ENCODE results near the gene C8G. TPM values are rescaled to one million over a fixed set of nuclear protein-coding genes. Genes with fewer than 3 reads are reported as not detected.

C8G gene
- total RNA-seq, 2 donors from 2014 or later, result not detected

GRCh38 chr9:136922540-136922939 is 22.5 kb upstream of the C8G start:
- WGBS, result 81% methylated on average over 18 of the region's 19 CpGs
- TF ChIP-seq CTCF (IDR thresholded peaks at IDR 0.05) (no peak), POLR2AphosphoS5 (IDR thresholded peaks at IDR 0.05) (no peak), POLR2A (IDR thresholded peaks at IDR 0.05) (no peak)
- H3K27me3 ChIP-seq (replicated peaks; ENCODE audit: insufficient read depth), result no peaks in the 10 kb centered on the region
- DNase-seq (ENCODE audit: low spot score), result no peak
- H3K9me3 ChIP-seq, result no peaks in the 10 kb centered on the region
- intact Hi-C loops (cut with DNase I), result no loop called here
- H3K36me3 ChIP-seq, result peaks cover 11 to 15% of the 10 kb centered on the region in 2 donors
- H3K4me1 ChIP-seq (replicated peaks), result no peaks in the 10 kb centered on the region
- H3K4me3 ChIP-seq, result no peak overlapping the region
- no peak overlapping the region for H3K27ac ChIP-seq

- Histone ChIP-seq H3K36me3 (peaks cover 11 to 13% of the 10 kb centered on the region in 2 donors), H3K4me1 (replicated peaks) (no peaks in the 10 kb centered on the region), H3K9me3 (no peaks in the 10 kb centered on the region), H3K4me3 (no peak overlapping the region), H3K27ac (no peak overlapping the region), H3K27me3 (replicated peaks; ENCODE audit: insufficient read depth) (no peaks in the 10 kb centered on the region)
- no peak for TF ChIP-seq POLR2A (IDR thresholded peaks at IDR 0.05)
- no peak for TF ChIP-seq CTCF (IDR thresholded peaks at IDR 0.05)
- no peak for TF ChIP-seq POLR2AphosphoS5 (IDR thresholded peaks at IDR 0.05)
- 97% methylated on average over 19 of the region's 19 CpGs for WGBS
- intact Hi-C loops (cut with DNase I), result no loop called here
- no peak for DNase-seq (ENCODE audit: low spot score)
Measured at GRCh38 chr9:136923881-136924280, 21.2 kb upstream of the C8G start.

GRCh38 chr9:136925414-136926153 is 19.5 kb upstream of the C8G start:
- H3K4me1 ChIP-seq (replicated peaks), result no peaks in the 10 kb centered on the region
- H3K9me3 ChIP-seq, result no peaks in the 10 kb centered on the region
- 75% methylated on average over 32 of the region's 33 CpGs for WGBS
- H3K36me3 ChIP-seq, result peaks cover 6 to 11% of the 10 kb centered on the region in 2 donors
- TF ChIP-seq POLR2AphosphoS5 (IDR thresholded peaks at IDR 0.05), result no peak
- TF ChIP-seq CTCF (IDR thresholded peaks at IDR 0.05), result no peak
- no peak for TF ChIP-seq POLR2A (IDR thresholded peaks at IDR 0.05)
- H3K27me3 ChIP-seq (replicated peaks; ENCODE audit: insufficient read depth), result no peaks in the 10 kb centered on the region
- no peak for DNase-seq (ENCODE audit: low spot score)
- intact Hi-C loops (cut with DNase I), result no loop called here
- no peak overlapping the region for H3K27ac ChIP-seq
- H3K4me3 ChIP-seq, result no peak overlapping the region

GRCh38 chr9:136926154-136926704 is 18.8 kb upstream of the C8G start:
- H3K9me3 ChIP-seq, result no peaks in the 10 kb centered on the region
- WGBS, result 83% methylated on average over 9 of the region's 9 CpGs
- H3K4me3 ChIP-seq, result no peak overlapping the region
- no peak for DNase-seq (ENCODE audit: low spot score)
- no peaks in the 10 kb centered on the region for H3K27me3 ChIP-seq (replicated peaks; ENCODE audit: insufficient read depth)
- intact Hi-C loops (cut with DNase I), result no loop called here
- TF ChIP-seq POLR2A (IDR thresholded peaks at IDR 0.05), result no peak
- no peak for TF ChIP-seq CTCF (IDR thresholded peaks at IDR 0.05)
- no peak for TF ChIP-seq POLR2AphosphoS5 (IDR thresholded peaks at IDR 0.05)
- H3K27ac ChIP-seq, result no peak overlapping the region
- H3K36me3 ChIP-seq, result peaks cover under 1 to 6% of the 10 kb centered on the region in 2 donors
- no peaks in the 10 kb centered on the region for H3K4me1 ChIP-seq (replicated peaks)

GRCh38 chr9:136926749-136927148 is 18.3 kb upstream of the C8G start:
- TF ChIP-seq POLR2AphosphoS5 (IDR thresholded peaks at IDR 0.05) (no peak), POLR2A (IDR thresholded peaks at IDR 0.05) (no peak), CTCF (IDR thresholded peaks at IDR 0.05) (no peak)
- Histone ChIP-seq H3K4me1 (replicated peaks) (no peaks in the 10 kb centered on the region), H3K36me3 (peaks cover 0 to 4% of the 10 kb centered on the region in 2 donors), H3K27ac (no peak overlapping the region), H3K9me3 (no peaks in the 10 kb centered on the region), H3K4me3 (no peak overlapping the region), H3K27me3 (replicated peaks; ENCODE audit: insufficient read depth) (no peaks in the 10 kb centered on the region)
- 95% methylated on average over 13 of the region's 13 CpGs for WGBS
- intact Hi-C loops (cut with DNase I), result no loop called here
- DNase-seq (ENCODE audit: low spot score), result no peak

Data from prostate gland (tissue), 2 donors.